HepG2 (cell line): ENCODE data around the gene RSAD1. TPM values are rescaled to one million over a fixed set of nuclear protein-coding genes. Genes with fewer than 3 reads are reported as not detected.

Experiments
- BRD4 ChIP-seq: sonication (generic); formaldehyde crosslinking; IDR thresholded peaks from 2 replicates; pipeline ENCODE4 v1.4.0; 2020; ENCODE audit warnings: missing genetic modification reagents
- CBX2 ChIP-seq, 2 experiments: fragments of 200-600 bp in 1 of 2; sonication (generic); formaldehyde crosslinking in 1 of 2; IDR thresholded peaks; 2 replicates each; pipeline versions ENCODE4 v1.7.0 to v1.8.1; 2018 to 2022; ENCODE audit warnings: low read depth in 2 of 2, low read length in 1 of 2, mild to moderate bottlenecking in 1 of 2, missing genetic modification reagents in 1 of 2
- GTF2F1 ChIP-seq: fragments of 150-350 bp; IDR thresholded peaks from 2 replicates; pipeline ENCODE4 v1.6.1; 2014; ENCODE audit warnings: low read length
- REXO4 ChIP-seq: sonication (generic); formaldehyde crosslinking; IDR thresholded peaks from 2 replicates; pipeline ENCODE4 v1.8.0; 2022; ENCODE audit warnings: missing genetic modification reagents, mild to moderate bottlenecking, borderline replicate concordance
- TFE3 ChIP-seq: IDR thresholded peaks from 2 replicates; pipeline ENCODE4 v1.6.1; 2016
- ZFP62 ChIP-seq: sonication (generic); formaldehyde crosslinking; IDR thresholded peaks from 2 replicates; pipeline ENCODE4 v1.4.0; 2020; ENCODE audit warnings: missing genetic modification reagents
- ZNF251 ChIP-seq: sonication (generic); formaldehyde crosslinking; IDR thresholded peaks from 2 replicates; pipeline ENCODE4 v1.9.0; 2021; ENCODE audit warnings: mild to moderate bottlenecking, missing genetic modification reagents
- ZNF430 ChIP-seq: sonication (generic); formaldehyde crosslinking; IDR thresholded peaks from 2 replicates; pipeline ENCODE4 v1.9.0; 2021; ENCODE audit warnings: mild to moderate bottlenecking, missing genetic modification reagents
- ZNF703 ChIP-seq: sonication (generic); formaldehyde crosslinking; IDR thresholded peaks from 2 replicates; pipeline ENCODE4 v1.5.1; 2020; ENCODE audit warnings: missing genetic modification reagents, mild to moderate bottlenecking, moderate library complexity, borderline replicate concordance
- ZNF878 ChIP-seq: sonication (generic); formaldehyde crosslinking; IDR thresholded peaks from 2 replicates; pipeline ENCODE4 v1.8.1; 2023; ENCODE audit warnings: mild to moderate bottlenecking, missing genetic modification reagents, moderate library complexity
- polyA plus RNA-seq, 8 experiments: library from polyadenylated mRNA; depleted of rRNA in 3 of 8; stranded (reverse) in 7 of 8; unstranded in 1 of 8; fragments of >200 nt; fragmentation: Illumina TruSeq in 4 of 8; extraction: Trizol in 4 of 8; gene quantifications; 2 replicates each; pipeline versions ENCODE4 v1.2.1 to v1.2.3, GENCODE V29; 2011 to 2016; ENCODE audit warnings: low read depth in 4 of 8, missing spikeins in 1 of 8, mixed read lengths in 1 of 8; ENCODE audit not compliant: insufficient read depth in 1 of 8
- total RNA-seq, 5 experiments: library from RNA; depleted of rRNA; stranded (reverse); fragments of >200 nt; fragmentation: Illumina TruSeq; extraction: Trizol; gene quantifications; 2 replicates each; pipeline ENCODE4 v1.2.3, GENCODE V29; 2016; ENCODE audit warnings: low read depth in 1 of 5
- TF ChIP-seq, protein P1 (sequence below): sonication (generic); formaldehyde crosslinking; IDR thresholded peaks from 2 replicates; pipeline ENCODE4 v1.5.0; 2020; ENCODE audit warnings: mild to moderate bottlenecking, missing genetic modification reagents
- TF ChIP-seq, protein P2 (sequence below): sonication (generic); formaldehyde crosslinking; IDR thresholded peaks from 2 replicates; pipeline ENCODE4 v1.5.1; 2020; ENCODE audit warnings: missing genetic modification reagents, mild to moderate bottlenecking, borderline replicate concordance
- TF ChIP-seq, protein P3 (sequence below): sonication (generic); formaldehyde crosslinking; IDR thresholded peaks from 2 replicates; pipeline ENCODE4 v1.4.0; 2020; ENCODE audit warnings: missing genetic modification reagents
- TF ChIP-seq, protein P4 (sequence below): sonication (generic); formaldehyde crosslinking; IDR thresholded peaks from 2 replicates; pipeline ENCODE4 v1.5.0; 2020; ENCODE audit warnings: mild to moderate bottlenecking, missing genetic modification reagents, borderline replicate concordance

The RSAD1 gene
- total and polyA plus RNA-seq, 2 of the 13 experiments (the other 11 are each of a cell fraction or from before 2014, with no cell fraction given), result 22.7 to 27.7 TPM

DNA sequence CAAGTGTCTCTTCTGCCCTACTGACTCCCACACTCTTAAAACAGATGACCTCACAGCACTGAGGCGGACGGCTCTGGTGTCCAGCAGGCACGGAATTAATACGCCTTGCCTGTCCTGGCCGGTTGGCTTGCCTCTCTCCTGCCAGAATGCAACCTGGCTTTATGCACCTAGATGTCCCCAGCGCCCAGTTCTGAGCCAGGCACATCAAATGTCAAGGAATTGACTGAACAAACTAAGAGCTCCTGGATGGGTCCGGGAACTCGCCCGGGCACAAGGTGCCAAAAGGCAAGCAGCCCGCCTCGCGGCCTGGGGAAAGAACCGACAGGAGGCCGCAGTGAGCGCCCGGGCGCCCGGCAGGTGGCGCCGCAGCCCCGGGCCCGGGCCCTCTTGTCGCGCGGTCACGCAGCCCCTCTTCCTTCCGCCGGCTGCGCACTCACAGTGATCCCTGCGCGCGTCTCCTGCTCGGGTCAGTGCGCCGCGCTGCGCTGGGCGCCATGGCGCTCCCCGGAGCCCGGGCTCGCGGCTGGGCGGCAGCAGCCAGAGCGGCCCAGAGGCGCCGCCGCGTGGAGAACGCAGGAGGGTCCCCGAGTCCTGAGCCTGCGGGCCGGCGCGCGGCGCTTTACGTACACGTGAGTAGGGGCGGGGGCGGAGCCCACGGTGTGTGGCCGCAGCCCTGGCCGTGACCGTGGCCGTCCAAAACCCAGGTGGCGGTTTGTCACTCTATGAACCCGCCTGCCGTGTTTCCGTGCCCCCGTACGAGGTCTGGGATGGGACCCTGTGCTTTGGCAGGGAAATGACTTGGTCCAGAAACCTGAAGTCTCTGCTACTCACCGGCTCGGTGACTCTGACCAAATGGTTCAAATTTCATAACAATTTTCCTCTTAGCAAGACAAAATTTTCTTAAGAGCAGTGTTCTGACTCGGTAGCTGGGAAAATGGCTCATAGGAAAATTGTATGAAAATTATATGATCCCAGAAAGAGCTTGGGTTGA lies at the start of gene RSAD1 (continued):
- TF ChIP-seq TFE3 (CRISPR knock-in tag), result peak; percentile 51
- no peak for TF ChIP-seq ZNF703 (CRISPR knock-in tag)
- TF ChIP-seq, protein P1, sequence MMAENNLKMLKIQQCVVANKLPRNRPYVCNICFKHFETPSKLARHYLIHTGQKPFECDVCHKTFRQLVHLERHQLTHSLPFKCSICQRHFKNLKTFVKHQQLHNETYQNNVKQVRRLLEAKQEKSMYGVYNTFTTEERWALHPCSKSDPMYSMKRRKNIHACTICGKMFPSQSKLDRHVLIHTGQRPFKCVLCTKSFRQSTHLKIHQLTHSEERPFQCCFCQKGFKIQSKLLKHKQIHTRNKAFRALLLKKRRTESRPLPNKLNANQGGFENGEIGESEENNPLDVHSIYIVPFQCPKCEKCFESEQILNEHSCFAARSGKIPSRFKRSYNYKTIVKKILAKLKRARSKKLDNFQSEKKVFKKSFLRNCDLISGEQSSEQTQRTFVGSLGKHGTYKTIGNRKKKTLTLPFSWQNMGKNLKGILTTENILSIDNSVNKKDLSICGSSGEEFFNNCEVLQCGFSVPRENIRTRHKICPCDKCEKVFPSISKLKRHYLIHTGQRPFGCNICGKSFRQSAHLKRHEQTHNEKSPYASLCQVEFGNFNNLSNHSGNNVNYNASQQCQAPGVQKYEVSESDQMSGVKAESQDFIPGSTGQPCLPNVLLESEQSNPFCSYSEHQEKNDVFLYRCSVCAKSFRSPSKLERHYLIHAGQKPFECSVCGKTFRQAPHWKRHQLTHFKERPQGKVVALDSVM (CRISPR knock-in tag), result peak; percentile 81
- TF ChIP-seq REXO4 (CRISPR knock-in tag), result peak; percentile 82; the same call in 1 of the 2 replicates
- TF ChIP-seq, protein P2, sequence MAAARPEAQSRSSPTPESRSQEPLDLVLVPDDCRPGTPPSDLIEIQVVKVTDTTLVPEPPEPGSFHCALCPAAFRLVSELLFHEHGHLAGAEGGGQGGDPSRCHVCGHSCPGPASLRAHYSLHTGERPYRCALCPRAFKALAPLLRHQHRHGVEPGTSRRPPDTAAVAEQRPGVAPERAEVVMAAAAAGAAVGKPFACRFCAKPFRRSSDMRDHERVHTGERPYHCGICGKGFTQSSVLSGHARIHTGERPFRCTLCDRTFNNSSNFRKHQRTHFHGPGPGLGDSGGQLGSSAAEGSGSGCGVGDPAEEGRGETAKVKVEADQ (CRISPR knock-in tag), result peak; percentile 89; the same call in 1 of the 2 replicates
- no peak for TF ChIP-seq ZNF251 (CRISPR knock-in tag)
- TF ChIP-seq, protein P3, sequence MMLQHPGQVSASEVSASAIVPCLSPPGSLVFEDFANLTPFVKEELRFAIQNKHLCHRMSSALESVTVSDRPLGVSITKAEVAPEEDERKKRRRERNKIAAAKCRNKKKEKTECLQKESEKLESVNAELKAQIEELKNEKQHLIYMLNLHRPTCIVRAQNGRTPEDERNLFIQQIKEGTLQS (CRISPR knock-in tag), result no peak; the same call in 1 of the 2 replicates
- TF ChIP-seq ZFP62 (CRISPR knock-in tag), result no peak
- TF ChIP-seq ZNF430 (CRISPR knock-in tag), result peak; percentile 74; the same call in 1 of the 2 replicates
- no peak for TF ChIP-seq ZNF878
- TF ChIP-seq, protein P4, sequence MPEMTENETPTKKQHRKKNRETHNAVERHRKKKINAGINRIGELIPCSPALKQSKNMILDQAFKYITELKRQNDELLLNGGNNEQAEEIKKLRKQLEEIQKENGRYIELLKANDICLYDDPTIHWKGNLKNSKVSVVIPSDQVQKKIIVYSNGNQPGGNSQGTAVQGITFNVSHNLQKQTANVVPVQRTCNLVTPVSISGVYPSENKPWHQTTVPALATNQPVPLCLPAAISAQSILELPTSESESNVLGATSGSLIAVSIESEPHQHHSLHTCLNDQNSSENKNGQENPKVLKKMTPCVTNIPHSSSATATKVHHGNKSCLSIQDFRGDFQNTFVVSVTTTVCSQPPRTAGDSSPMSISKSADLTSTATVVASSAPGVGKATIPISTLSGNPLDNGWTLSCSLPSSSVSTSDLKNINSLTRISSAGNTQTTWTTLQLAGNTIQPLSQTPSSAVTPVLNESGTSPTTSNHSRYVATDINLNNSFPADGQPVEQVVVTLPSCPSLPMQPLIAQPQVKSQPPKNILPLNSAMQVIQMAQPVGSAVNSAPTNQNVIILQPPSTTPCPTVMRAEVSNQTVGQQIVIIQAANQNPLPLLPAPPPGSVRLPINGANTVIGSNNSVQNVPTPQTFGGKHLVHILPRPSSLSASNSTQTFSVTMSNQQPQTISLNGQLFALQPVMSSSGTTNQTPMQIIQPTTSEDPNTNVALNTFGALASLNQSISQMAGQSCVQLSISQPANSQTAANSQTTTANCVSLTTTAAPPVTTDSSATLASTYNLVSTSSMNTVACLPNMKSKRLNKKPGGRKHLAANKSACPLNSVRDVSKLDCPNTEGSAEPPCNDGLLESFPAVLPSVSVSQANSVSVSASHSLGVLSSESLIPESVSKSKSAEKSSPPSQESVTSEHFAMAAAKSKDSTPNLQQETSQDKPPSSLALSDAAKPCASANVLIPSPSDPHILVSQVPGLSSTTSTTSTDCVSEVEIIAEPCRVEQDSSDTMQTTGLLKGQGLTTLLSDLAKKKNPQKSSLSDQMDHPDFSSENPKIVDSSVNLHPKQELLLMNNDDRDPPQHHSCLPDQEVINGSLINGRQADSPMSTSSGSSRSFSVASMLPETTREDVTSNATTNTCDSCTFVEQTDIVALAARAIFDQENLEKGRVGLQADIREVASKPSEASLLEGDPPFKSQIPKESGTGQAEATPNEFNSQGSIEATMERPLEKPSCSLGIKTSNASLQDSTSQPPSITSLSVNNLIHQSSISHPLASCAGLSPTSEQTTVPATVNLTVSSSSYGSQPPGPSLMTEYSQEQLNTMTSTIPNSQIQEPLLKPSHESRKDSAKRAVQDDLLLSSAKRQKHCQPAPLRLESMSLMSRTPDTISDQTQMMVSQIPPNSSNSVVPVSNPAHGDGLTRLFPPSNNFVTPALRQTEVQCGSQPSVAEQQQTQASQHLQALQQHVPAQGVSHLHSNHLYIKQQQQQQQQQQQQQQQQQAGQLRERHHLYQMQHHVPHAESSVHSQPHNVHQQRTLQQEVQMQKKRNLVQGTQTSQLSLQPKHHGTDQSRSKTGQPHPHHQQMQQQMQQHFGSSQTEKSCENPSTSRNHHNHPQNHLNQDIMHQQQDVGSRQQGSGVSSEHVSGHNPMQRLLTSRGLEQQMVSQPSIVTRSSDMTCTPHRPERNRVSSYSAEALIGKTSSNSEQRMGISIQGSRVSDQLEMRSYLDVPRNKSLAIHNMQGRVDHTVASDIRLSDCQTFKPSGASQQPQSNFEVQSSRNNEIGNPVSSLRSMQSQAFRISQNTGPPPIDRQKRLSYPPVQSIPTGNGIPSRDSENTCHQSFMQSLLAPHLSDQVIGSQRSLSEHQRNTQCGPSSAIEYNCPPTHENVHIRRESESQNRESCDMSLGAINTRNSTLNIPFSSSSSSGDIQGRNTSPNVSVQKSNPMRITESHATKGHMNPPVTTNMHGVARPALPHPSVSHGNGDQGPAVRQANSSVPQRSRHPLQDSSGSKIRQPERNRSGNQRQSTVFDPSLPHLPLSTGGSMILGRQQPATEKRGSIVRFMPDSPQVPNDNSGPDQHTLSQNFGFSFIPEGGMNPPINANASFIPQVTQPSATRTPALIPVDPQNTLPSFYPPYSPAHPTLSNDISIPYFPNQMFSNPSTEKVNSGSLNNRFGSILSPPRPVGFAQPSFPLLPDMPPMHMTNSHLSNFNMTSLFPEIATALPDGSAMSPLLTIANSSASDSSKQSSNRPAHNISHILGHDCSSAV (CRISPR knock-in tag), result no peak
- no peak for TF ChIP-seq CBX2 (IDR thresholded peaks at IDR 0.05; ENCODE audit: low read depth, low read length)
- TF ChIP-seq CBX2 (CRISPR knock-in tag; IDR thresholded peaks at IDR 0.05; ENCODE audit: low read depth), result peak; percentile 75; the same call in 1 of the 2 replicates
- no peak for TF ChIP-seq BRD4 (CRISPR knock-in tag)
- no peak; the same call in 1 of the 2 replicates for TF ChIP-seq GTF2F1
